ENCODE results near the gene SPRED2. TPM values are rescaled to one million over a fixed set of nuclear protein-coding genes. Genes with fewer than 3 reads are reported as not detected.

Gene SPRED2
- total and polyA plus RNA-seq, 2 of the 8 experiments (the other 6 are each of a cell fraction or from before 2014, with no cell fraction given), result 15.3 to 22.5 TPM

DNA sequence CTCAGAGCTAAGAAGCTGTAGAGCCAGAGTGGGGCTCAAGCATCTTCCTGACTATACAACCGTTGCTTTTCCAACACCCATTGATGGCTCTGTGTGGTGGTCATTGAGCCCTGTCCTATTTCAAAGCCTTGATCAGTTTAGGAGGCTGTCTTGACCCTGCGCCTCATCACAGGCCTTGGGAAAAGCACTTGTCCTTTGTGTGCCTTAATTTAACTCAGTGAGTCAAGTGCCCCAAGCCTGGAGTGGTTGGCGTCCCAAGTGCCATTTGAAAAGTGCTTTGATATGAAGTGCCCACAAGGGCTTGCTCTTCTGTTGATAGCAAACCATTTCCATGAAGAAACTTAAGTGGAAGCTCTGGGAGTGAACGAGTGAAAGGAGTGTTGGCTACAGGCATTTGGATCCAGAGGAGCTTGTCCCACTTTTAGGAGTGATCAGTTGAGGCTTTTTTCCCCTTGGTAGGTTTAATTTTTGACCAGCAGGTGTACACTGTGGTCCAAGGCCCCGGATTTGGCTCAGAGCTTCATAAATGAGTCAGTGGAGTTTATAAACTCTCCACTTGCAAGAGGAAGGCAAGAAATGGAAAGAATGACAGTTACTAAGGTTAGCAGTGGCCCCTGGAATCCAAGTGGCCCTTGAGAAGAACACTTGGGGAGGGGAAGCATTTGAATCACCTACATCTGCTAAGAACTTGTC, 154.5 kb downstream of the SPRED2 start:
- no peak overlapping the region for H4K5ac ChIP-seq (ENCODE audit: insufficient read length, low read depth, low read length)
- H3K4me3 ChIP-seq (ENCODE audit: extremely low read depth in 1 of 4, insufficient read depth in 2 of 4, low read depth in 3 of 4, low read length in 4 of 4), result no peak overlapping the region
- no peak overlapping the region for H2BK5ac ChIP-seq (ENCODE audit: low read depth, low read length)
- H3K4me2 ChIP-seq (ENCODE audit: insufficient read depth in 1 of 2, low read depth in 2 of 2, low read length in 2 of 2), result no peak overlapping the region
- H2BK12ac ChIP-seq (ENCODE audit: low read depth, low read length), result no peak overlapping the region
- no peak overlapping the region for H2AK5ac ChIP-seq (ENCODE audit: low read depth, low read length)
- H3K14ac ChIP-seq (ENCODE audit: insufficient read length), result no peak overlapping the region
- FAIRE-seq (no peak), DNase-seq (ENCODE audit: low read depth in 1 of 2, low spot score in 2 of 2) (no peak)
- H3K23me2 ChIP-seq (ENCODE audit: low read depth, low read length), result no peaks in the 10 kb centered on the region
- H3K56ac ChIP-seq (replicated peaks; ENCODE audit: insufficient read length, low read depth, low read length), result no peak overlapping the region
- H3K79me1 ChIP-seq (ENCODE audit: low read depth, low read length), result no peaks in the 10 kb centered on the region
- no peak overlapping the region for H3K27ac ChIP-seq (ENCODE audit: low read depth, low read length)
- H2AFZ ChIP-seq (ENCODE audit: low read length), result no peak overlapping the region
- H2BK120ac ChIP-seq (replicated peaks; ENCODE audit: low read depth, low read length), result no peak overlapping the region
- no peak overlapping the region for H4K91ac ChIP-seq (replicated peaks; ENCODE audit: insufficient read length, low read length)
- H4K20me1 ChIP-seq (replicated peaks in 1 of 2; ENCODE audit: control insufficient read depth in 1 of 2, insufficient read depth in 2 of 2, low read length in 2 of 2), result peaks cover under 1 to 16% of the 10 kb centered on the region in 2 experiments
- ChIA-PET POLR2A (ENCODE audit: partially characterized antibody) (interaction anchor here (0.9 kb wide), 1 partner anchor 159 kb away, joined by 4 read pairs; no protein-coding TSS in a partner anchor), CTCF (ENCODE audit: partially characterized antibody) (interaction anchor here (0.9 to 1.6 kb wide), 5 partner anchors 16 to 274 kb away, joined by 3 to 4 read pairs (median 3); no protein-coding TSS in a partner anchor)
- H3K18ac ChIP-seq (ENCODE audit: extremely low read depth, low read length), result no peak overlapping the region
- no peaks in the 10 kb centered on the region for H3K79me2 ChIP-seq (ENCODE audit: control insufficient read depth in 1 of 2, insufficient read depth in 2 of 2, low read length in 2 of 2)
- 83% methylated on average over 5 of the region's 5 CpGs; no CpG with 5 or more reads in 1 of the 2 experiments for WGBS, 2 experiments (ENCODE audit: extremely low coverage in 1 of 2, insufficient coverage in 1 of 2, insufficient read length in 1 of 2, insufficient replicate concordance in 2 of 2, low coverage in 1 of 2, low lambda C conversion rate in 2 of 2, missing lambda C conversion rate in 1 of 2)
- H3K4me1 ChIP-seq (replicated peaks in 1 of 4; ENCODE audit: control insufficient read depth in 3 of 4, insufficient read depth in 4 of 4, low read length in 3 of 4), result 0 out of 7 replicates have a peak, but pooled peaks cover 0 to 2% (median 0%) of the 10 kb centered on the region in 4 experiments
- no peak overlapping the region for H3K23ac ChIP-seq (ENCODE audit: insufficient read length)
- H3K9ac ChIP-seq (replicated peaks in 1 of 4; ENCODE audit: extremely low read depth in 1 of 4, low read depth in 3 of 4, low read length in 3 of 4), result no peak overlapping the region
- no peak overlapping the region for H3K4ac ChIP-seq (replicated peaks; ENCODE audit: insufficient read length, low read depth, low read length)
- H3K9me3 ChIP-seq (ENCODE audit: insufficient read depth in 2 of 2, low read depth in 1 of 2, low read length in 1 of 2), result no peaks in the 10 kb centered on the region
- H3K36me3 ChIP-seq (ENCODE audit: control insufficient read depth in 2 of 4, insufficient read depth in 4 of 4, low read length in 3 of 4), result peaks cover 0 to under 1% (median 0%) of the 10 kb centered on the region in 4 experiments; a peak in 2 of 8 replicates
- H3K27me3 ChIP-seq (replicated peaks in 1 of 4; ENCODE audit: control insufficient read depth in 3 of 4, extremely low read depth in 1 of 4, insufficient read depth in 3 of 4, low read length in 3 of 4), result peaks cover 44 to 81% (median 80%) of the 10 kb centered on the region in 4 experiments
- no peak overlapping the region for H2BK20ac ChIP-seq (ENCODE audit: low read length)
- H4K8ac ChIP-seq (ENCODE audit: extremely low read depth, insufficient read depth, low read length), result no peak overlapping the region
- TF ChIP-seq EZH2 (IDR thresholded peaks at IDR 0.05; ENCODE audit: low read depth, low read length, severe bottlenecking) (peak; percentile 21), RAD21 (IDR thresholded peaks at IDR 0.05 in 1 of 2, conservative IDR thresholded peaks at IDR 0.05 in 1 of 2; ENCODE audit: low read depth in 2 of 2, low read length in 2 of 2) (no peak), SP1 (IDR thresholded peaks at IDR 0.05; ENCODE audit: low read depth, low read length) (no peak), SUZ12 (IDR thresholded peaks at IDR 0.05; ENCODE audit: low read length) (peak; percentile 20; the same call in 1 of the 2 replicates), RXRA (IDR thresholded peaks at IDR 0.05; ENCODE audit: insufficient read depth, low read depth, low read length) (no peak)
- no peak overlapping the region for H2BK15ac ChIP-seq (ENCODE audit: low read length)

All from H1 (cell line).